GM19395 (cell line): ENCODE measurements around the gene NAGS.
"Not testable (repeated sequence)": the region's sequence is repeated elsewhere in the genome, so short reads cannot be mapped to it uniquely, and the experiment has no call there.

Source experiments
- ATAC-seq: cut with Tn5 transposase; IDR thresholded peaks from one replicate; pipeline ENCODE4 v1.9.1; 2021; ENCODE audit warnings: mild to moderate bottlenecking, moderate library complexity; ENCODE audit not compliant: unreplicated experiment

NAGS gene

GRCh38 chr17:44038604-44039011 is 34.2 kb downstream of the NAGS start:
- ATAC-seq = no peak

DNA sequence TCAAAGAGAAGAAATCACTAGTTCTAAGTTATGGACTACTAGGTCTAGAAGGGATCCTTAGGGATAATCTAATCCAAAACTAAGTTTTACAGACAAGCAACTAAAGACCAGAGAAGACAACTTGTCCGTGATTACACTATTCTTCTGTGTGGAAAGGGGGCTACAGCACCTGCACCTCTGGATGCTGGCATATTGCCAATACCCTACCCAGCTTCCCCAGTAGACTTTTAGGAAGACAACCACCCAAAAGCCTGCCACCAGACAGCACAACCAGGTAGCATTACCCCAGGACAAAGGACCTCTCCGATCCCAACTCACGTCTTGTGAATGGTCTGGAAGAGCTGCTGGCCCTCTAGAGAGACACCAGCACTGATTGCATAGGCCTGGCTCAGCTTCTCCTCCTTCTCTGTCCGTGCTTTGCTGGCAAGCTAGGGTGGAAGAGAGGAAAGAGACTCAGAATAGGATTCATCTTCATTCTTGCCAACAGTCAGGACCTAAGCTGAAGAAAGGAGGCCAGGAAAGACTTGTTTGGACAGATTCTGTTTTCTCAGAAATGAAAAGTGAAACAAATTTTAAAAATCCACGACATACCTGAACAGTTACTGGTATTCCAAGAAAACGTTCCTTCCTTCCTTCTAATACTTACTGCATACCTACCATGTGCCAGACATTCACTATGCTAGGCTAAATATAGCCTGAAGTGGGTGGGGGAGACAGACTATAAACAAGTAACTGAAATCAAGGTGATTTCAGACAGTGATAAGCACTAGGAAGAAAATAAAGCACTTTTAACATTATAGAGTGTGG is 35.6 kb downstream of the NAGS start:
- no peak for ATAC-seq

DNA sequence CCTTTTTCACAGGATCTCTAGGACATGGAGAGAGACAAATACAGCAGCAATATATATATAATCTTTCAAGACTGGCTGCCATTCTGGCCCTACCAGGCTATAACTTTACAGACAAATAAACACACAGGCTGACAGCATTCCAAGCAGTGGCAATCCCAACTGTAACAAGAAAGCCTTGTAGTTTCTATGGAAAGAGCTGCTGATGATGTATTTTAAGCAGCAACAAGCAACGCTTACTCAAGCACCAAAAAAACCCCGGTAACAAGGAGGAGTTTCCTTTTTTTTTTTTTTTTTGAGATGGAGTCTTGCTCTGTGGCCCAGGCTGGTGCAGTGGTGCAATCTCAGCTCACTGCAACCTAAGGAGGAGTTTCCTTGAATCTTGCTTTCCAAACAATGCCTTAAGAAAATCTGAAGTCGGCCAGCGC is 38.9 kb downstream of the NAGS start:
- no peak for ATAC-seq

DNA sequence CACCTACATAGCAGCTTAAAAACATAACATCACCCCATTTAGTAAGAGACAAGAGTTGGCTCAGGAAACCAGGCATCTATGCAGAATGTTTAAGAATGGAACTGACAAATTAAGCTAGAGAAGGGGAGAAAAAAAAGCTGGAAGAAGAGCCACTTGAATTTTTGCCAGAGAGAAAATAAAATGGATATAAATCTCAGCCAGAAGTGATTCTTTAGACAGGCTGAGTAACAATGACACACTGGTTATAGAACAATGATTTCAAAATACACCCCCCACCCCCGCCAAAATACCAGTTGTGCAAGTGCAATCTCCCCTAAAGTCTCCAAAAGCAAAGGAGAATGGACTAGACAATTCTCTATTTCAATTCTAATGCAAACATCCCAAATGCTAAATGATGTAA is 39.6 kb downstream of the NAGS start:
- ATAC-seq = no peak

DNA sequence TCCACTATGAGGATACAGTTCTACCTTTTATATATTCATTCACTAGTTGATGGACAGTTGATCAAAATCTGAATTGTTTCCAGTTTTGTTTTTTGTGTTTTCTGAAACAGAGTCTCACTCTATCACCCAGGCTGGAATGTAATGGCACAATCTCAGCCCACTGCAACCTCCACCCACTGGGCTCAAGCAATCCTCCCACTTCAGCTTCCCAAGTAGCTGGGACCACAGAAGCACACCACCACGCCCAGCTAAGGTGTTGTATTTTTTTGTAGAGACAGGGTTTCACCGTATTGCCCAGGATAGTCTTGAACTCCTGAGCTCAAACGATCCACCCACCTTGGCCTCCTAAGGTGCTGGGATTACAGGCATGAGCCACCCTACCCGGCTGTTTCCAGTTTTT is 41.1 kb downstream of the NAGS start:
- ATAC-seq = no peak

DNA sequence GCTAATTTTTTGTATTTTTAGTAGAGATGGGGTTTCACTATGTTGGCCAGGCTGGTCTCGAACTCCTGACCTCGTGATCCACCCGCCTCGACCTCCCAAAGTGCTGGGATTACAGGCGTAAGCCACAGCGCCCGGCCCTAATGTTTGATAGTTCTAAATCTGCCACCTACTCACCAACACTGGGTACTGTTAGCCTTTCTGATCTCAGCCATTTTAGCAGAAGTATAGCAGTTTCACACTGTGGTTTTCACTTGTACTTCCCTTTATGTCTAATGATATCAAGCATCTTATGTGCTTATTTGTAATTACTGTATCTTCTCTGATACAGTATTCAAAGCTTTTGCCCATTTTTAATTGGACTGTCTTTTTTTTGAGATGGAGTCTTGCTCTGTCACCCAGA is 42.5 kb downstream of the NAGS start:
- ATAC-seq = not testable (repeated sequence)

- no peak for ATAC-seq
Observed at GRCh38 chr17:44049294-44050060, 45.1 kb downstream of the NAGS start.

DNA sequence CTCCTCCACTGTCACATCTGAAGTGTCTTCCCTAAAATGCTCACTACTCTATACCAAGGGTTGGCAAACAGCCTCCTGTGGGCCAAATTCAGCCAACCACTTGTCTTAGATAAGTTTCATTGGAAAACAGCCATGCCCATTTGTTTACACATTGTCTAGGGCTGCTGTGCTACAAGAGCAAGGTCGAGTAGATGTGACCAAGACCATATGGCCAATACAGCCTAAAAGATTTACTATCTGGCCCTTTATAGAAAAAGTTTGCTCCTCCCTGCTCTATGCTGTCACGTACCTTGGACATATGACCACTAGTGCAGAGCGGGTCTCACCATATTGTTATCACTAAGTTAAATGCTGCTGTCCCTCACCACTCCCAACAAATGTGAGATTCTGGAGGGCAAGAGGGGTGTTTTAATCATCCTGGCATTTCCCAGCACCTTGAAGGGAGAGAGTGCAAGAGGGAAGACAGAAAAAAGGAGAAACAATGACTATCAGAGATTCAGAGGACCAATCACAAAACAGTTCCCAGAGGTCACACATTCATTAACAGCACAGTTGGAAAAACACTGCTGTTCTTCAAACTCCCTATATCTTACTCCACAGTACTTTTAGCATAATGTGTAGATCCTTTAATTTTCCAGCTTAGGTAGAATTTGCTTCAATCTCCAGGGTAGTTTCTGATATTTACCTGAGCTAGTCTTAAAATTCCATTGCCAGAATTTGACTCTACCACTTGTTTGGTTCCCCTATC is 48.9 kb downstream of the NAGS start:
- ATAC-seq = no peak
